GM18505 (cell line): Measurements from ENCODE around the gene CMPK1.

ENCODE experiments used
- ATAC-seq: cut with Tn5 transposase; IDR thresholded peaks from one replicate; pipeline ENCODE4 v1.9.1; 2021; ENCODE audit not compliant: unreplicated experiment
- POLR2A ChIP-seq: IDR thresholded peaks from 4 replicates; pipeline ENCODE4 v1.6.1; 2011; ENCODE audit warnings: borderline replicate concordance; ENCODE audit not compliant: insufficient read depth, insufficient read length; ENCODE audit errors: extremely low read depth

The CMPK1 gene

DNA sequence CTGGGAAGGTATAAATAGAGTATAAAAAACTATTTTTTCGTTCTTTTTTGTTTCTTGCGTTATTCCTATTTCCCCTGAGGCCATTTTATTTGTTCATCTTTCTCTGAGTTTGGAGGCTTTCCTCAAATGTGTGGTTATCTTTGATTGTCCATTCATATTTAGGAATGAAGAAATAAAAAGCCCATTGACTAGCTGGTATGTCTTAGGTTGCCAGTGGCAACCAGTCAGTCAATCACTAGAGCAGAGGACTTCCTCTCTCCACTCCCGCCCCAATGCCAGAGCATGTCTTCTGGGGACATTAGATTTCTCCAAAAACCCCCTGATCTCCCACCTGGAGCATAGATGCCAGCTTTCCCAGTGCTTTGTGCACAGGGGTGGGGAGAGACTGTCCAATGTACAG, 61.8 kb downstream of the CMPK1 start:
- TF ChIP-seq POLR2A, result no peak
- ATAC-seq, result no peak

DNA sequence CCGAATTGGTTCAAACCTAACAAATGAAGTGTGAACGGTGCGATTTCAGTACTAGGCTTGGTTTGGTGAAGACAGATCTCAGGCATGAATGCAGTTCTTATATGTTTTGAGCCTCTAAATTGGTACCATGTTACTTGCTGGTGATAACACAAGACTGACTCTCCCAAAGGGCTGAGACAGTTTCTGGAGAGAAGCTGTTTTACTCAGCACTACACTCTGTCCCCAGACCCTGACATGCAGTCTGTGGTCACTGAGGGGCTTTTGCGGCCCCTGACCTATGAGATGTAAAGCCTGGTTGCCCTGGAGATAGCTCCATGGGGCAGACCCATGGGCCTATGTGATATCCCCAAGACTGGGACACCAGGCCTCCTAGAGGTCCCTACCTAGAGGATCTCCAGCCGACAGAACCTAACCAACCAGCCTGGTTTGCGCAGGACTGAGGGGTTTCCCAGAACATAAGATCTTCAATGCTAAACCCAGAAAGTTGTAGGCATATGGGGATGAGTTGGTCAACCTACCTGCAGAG, 63.1 kb downstream of the CMPK1 start:
- no peak for ATAC-seq
- TF ChIP-seq POLR2A, result no peak

DNA sequence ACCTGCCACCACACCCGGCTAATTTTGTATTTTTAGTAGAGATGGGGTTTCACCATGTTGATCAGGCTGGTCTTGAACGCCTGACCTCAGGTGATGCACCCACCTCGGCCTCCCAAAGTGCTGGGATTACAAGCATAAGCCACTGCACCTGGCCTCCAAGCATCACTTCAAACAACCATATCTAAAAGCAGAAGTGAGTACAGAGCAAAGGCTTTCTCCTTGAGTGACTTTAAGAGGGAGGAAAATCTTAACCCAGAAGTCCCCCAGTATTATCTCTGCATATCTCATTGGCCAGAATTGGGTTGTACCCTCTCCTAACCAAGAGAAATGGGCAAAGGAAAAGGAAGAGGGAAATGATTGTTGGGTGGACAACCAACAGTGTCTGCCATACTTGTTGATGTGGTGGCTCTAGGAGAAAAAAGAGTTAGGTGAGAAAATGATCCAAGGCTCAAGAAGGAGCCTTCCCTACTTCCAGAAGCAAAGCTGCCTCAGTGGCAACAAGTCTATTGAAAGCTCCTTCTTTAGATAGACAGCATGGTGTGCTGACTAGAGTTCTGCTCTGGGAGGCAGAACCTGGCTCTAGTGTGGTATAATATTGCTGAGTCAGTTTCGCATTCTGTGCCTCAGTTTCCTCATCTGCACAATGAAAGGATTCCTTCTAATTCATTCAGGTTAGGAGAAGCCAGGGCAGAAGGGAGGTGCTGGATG, 65.7 kb downstream of the CMPK1 start:
- ATAC-seq, result no peak

DNA sequence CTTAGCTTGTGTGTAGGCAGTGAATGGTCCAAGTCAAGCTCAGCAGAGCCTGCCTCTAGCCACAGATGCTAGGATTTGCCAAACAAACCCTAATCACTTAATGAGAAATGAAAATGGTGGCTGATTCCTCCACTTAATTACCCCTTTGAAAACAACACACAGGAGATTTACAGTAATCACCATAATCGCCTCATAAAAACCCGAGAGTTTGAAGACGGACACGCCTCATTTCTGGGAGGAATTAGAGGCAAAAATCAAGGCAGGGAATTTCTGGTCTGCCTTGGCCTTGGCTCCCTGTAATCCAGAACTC, 66.2 kb downstream of the CMPK1 start:
- no peak for ATAC-seq
- TF ChIP-seq POLR2A, result no peak

More for the DNA sequence above, 65.7 kb downstream of the CMPK1 start:
- TF ChIP-seq POLR2A, result no peak

GRCh38 chr1:47401761-47402160, 68.2 kb downstream of the CMPK1 start:
- ATAC-seq, result no peak
- no peak for TF ChIP-seq POLR2A

DNA sequence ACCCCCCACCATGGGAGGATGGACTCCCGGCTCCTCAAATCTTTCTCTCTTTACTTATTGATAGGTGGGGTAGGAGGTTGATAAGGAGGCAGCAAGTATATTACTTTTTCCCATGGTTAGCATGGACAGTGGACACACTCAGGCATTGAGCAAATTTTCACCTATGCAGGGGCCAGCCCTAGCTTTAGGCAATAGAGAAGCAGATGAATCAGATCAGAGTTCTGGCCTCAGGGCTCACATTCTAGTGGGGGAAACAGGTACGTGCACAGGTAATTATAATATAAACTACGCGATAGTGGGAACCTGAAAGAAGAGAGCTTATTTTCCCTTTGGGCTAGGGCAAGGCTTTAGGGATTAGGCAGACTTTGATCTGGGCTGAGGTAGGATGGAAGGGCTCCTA, 69.0 kb downstream of the CMPK1 start:
- TF ChIP-seq POLR2A, result no peak
- ATAC-seq, result no peak

DNA sequence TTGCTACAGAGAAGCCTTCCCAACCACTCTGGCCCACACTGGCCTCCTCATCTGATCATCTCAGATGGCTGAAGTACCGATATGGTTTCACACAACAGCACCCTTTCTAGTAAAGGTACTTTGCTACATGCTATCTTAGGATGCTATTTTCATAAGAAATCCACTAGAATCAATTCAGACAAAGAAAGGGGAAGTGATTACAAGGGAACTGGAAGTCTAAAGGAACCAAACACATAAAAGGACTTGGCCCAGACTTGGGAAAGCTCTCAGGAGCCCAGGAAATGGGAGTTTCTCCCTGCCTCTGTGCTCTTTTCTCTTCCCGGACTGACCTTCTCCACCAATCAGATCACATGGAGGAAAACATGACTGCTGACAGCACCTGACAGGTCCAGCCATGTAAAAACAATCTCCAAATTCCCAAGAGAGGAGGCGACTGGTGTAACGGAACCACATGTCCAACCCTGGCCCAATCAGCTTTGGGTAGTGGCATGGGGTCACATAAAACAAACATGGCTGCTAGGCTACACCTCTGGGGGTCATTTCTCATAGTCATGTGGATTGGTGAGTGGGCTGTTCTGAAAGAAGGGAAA, 69.8 kb downstream of the CMPK1 start:
- TF ChIP-seq POLR2A, result no peak
- no peak for ATAC-seq

DNA sequence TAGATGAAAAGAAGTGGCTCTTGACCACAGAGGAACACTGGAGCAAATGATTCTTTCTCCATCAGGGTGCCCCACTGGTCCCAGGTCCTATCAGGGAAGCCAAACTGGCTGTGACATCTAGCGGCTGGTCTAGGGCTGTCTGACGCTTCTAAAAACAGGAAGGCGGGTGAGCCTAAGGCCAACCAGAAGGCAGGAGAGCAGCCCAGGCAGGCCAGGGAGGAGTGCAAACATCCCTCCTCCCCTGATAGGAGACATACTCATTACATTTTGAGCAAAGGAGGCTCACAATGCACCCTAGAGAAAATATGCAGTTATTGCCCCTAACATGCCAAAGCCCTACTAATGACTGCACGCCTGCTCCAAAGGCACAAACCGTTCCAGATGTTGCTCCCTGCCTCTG, 72.1 kb downstream of the CMPK1 start:
- ATAC-seq, result no peak
- no peak for TF ChIP-seq POLR2A

DNA sequence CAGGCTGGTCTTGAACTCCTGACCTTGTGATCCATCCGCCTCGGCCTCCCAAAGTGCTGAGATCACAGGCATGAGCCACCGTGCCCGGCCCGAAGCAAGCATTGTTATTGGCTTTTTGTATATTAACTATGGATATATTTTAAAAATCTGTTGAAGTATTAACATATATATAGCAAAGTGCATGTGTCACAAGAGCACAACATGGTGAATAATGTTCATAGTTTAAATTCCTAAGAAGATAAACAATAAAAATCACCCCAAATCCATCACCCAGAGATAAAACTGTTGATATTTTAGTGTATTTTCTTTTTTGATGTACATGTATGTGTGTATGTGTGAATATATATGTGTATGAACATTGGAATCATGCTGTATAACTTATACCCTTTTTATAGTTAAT, 73.4 kb downstream of the CMPK1 start:
- ATAC-seq, result no peak
- TF ChIP-seq POLR2A, result no peak

- no peak for ATAC-seq
- no peak for TF ChIP-seq POLR2A
Observed at GRCh38 chr1:47407481-47407880, 73.9 kb downstream of the CMPK1 start.

- no peak for TF ChIP-seq POLR2A
- ATAC-seq, result no peak
Observed at GRCh38 chr1:47409311-47410067, 75.9 kb downstream of the CMPK1 start.

- no peak for TF ChIP-seq POLR2A
- ATAC-seq, result no peak
Observed at GRCh38 chr1:47410068-47410455, 76.5 kb downstream of the CMPK1 start.

GRCh38 chr1:47411436-47411835, 77.8 kb downstream of the CMPK1 start:
- no peak for TF ChIP-seq POLR2A
- no peak for ATAC-seq

GRCh38 chr1:47412437-47412836, 78.8 kb downstream of the CMPK1 start:
- no peak for TF ChIP-seq POLR2A

More at GRCh38 chr1:47412437-47412836, 78.8 kb downstream of the CMPK1 start:
- ATAC-seq, result no peak
